Activated CD8-positive, alpha-beta T cell treated with anti-CD3 and anti-CD28 coated beads, Interleukin-2, amount 10 ng/mL, durations not matched to agents 7 days and 5 days (primary cell): ENCODE results near the gene ANKRD13D. TPM values are rescaled to one million over a fixed set of nuclear protein-coding genes. Genes with fewer than 3 reads are reported as not detected.

ENCODE experiments used
- ATAC-seq: fragments of 150-1000 bp; cut with Tn5 transposase; one replicate; pipeline ENCODE4 v1.10.0; 2021; ENCODE audit warnings: moderate library complexity
- CTCF ChIA-PET: fragments of 350-600 bp; sonication (Branson Sonifier 250); formaldehyde crosslinking; loops from one replicate; lab custom pipeline; 2021; ENCODE audit warnings: antibody characterized with exemption; lab: Charles Lee
- POLR2A ChIA-PET: fragments of 350-600 bp; sonication (Branson Sonifier 250); formaldehyde crosslinking; loops from one replicate; lab custom pipeline; 2021; ENCODE audit warnings: antibody characterized with exemption; lab: Charles Lee
- DNase-seq: peaks from one replicate; pipeline ENCODE4 v3.0.0-alpha.2; 2020
- H3K27ac Mint-ChIP-seq: one replicate; pipeline ENCODE4 v1.8.0; 2021; ENCODE audit warnings: mild to moderate bottlenecking, mixed read lengths
- H3K27me3 Mint-ChIP-seq: one replicate; pipeline ENCODE4 v1.8.0; 2021; ENCODE audit warnings: low read depth, mixed read lengths
- H3K36me3 Mint-ChIP-seq: one replicate; pipeline ENCODE4 v1.8.0; 2021; ENCODE audit warnings: low read depth, mixed read lengths
- H3K4me1 Mint-ChIP-seq: one replicate; pipeline ENCODE4 v1.8.0; 2021; ENCODE audit warnings: low read depth, mixed read lengths
- H3K4me3 Mint-ChIP-seq: one replicate; pipeline ENCODE4 v1.8.0; 2021; ENCODE audit warnings: mild to moderate bottlenecking, mixed read lengths
- H3K9me3 Mint-ChIP-seq: one replicate; pipeline ENCODE4 v1.8.0; 2022; ENCODE audit warnings: mixed read lengths; ENCODE audit not compliant: insufficient read depth
- total RNA-seq, 2 experiments: library from RNA; stranded (reverse); gene quantifications; one replicate each; pipeline ENCODE4 v1.2.3, GENCODE V29; 2021

ANKRD13D gene
- total RNA-seq, 2 experiments from 2014 or later: 179 to 189 TPM

DNA sequence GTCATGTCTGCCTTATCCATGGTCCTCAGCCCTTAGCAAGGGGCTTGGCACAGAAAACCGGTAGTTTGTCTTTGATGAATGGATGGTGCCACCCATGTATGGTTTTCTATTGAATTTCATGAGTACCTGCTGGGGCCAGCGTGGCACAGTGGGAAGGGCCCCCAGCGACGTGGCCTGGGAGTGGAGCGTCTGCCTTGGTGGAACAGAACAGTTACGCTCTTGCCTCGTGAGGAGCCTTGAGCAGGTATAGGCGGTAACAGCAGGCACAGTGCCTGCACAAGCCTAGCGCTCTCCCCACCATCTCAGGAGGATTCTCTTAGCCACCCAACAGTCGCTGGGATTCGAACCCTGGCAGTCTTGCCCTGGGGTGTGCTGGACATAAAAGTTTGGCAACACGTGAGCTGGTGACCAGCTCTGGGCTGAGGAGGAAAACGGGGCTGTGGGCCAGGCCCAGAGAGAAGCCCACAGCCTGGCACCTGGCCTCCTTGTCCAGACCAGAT is 11.2 kb downstream of the ANKRD13D start:
- no peak overlapping the region for H3K27ac Mint-ChIP-seq
- peaks cover 53% of the 10 kb centered on the region for H3K36me3 Mint-ChIP-seq
- peaks cover 15% of the 10 kb centered on the region for H3K9me3 Mint-ChIP-seq
- DNase-seq (no peak), ATAC-seq (no peak)
- ChIA-PET POLR2A (interaction anchor here (0.9 to 2.0 kb wide), 5 partner anchors 9 to 38 kb away, joined by 3 to 5 read pairs (median 4); no protein-coding TSS in a partner anchor), CTCF (no interaction called here)
- H3K4me3 Mint-ChIP-seq: no peak overlapping the region
- no peaks in the 10 kb centered on the region for H3K27me3 Mint-ChIP-seq
- H3K4me1 Mint-ChIP-seq: peaks cover 36% of the 10 kb centered on the region

DNA sequence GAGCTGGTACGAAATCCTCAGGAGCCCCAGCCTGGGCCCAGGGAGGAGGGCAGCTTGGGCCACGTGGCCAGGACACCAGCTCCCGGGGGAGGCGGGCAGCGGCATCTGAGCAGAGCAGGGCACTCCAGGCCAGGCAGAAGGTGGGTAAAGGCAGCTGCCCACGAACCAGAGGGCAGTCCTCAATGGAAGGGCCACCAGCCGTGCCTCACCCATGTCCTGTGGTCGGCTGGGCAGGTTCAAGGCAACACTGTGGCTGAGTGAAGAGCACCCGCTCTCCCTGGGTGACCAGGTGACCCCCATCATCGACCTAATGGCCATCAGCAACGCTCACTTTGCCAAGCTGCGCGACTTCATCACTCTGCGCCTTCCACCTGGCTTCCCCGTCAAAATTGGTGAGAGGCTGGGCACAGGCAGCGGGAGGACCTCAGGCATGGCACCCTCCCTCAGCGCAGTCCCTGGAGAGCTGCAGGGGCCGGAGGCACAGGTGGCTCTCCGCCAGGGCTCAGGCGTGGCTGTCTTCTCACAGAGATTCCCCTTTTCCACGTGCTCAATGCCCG is 11.7 kb downstream of the ANKRD13D start:
- peaks cover 48% of the 10 kb centered on the region for H3K36me3 Mint-ChIP-seq
- peaks cover 11% of the 10 kb centered on the region for H3K9me3 Mint-ChIP-seq
- H3K27ac Mint-ChIP-seq: no peak overlapping the region
- CTCF ChIA-PET: no interaction called here
- H3K4me1 Mint-ChIP-seq: peaks cover 34% of the 10 kb centered on the region
- H3K27me3 Mint-ChIP-seq: no peaks in the 10 kb centered on the region
- POLR2A ChIA-PET: interaction anchor here (0.9 to 2.0 kb wide), 5 partner anchors 10 to 39 kb away, joined by 3 to 5 read pairs (median 4); no protein-coding TSS in a partner anchor
- DNase-seq: no peak
- ATAC-seq: no peak
- no peak overlapping the region for H3K4me3 Mint-ChIP-seq

DNA sequence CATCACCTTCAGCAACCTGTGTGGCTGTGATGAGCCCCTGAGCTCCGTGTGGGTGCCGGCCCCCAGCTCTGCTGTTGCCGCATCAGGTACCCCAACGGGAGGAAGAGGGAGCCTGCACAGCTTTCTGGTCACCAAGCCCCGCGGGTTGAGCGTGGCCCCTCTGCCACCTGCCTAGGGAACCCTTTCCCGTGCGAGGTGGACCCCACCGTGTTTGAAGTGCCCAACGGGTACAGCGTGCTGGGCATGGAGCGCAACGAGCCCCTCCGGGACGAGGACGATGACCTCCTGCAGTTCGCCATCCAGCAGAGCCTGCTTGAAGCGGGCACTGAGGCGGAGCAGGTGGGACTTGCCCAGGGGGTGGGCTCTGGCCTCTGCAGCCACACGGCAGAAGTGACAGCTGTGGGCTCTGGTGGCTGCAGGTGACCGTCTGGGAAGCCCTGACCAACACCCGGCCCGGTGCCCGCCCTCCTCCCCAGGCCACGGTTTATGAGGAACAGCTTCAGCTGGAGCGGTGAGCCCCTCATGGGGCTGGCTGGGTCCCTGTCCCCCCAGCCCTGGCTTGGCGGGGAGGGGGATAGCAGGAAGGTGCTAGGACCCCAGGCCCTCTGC is 12.3 kb downstream of the ANKRD13D start:
- Mint-ChIP-seq H3K27ac (no peak overlapping the region), H3K27me3 (no peaks in the 10 kb centered on the region), H3K36me3 (peaks cover 45% of the 10 kb centered on the region), H3K4me3 (no peak overlapping the region), H3K9me3 (peaks cover 6% of the 10 kb centered on the region), H3K4me1 (peaks cover 28% of the 10 kb centered on the region)
- POLR2A ChIA-PET: interaction anchor here (0.9 to 2.0 kb wide), 5 partner anchors 10 to 39 kb away, joined by 3 to 5 read pairs (median 4); partner anchors contain the start of gene ANKRD13D
- DNase-seq (no peak), ATAC-seq (no peak)
- CTCF ChIA-PET: no interaction called here

DNA sequence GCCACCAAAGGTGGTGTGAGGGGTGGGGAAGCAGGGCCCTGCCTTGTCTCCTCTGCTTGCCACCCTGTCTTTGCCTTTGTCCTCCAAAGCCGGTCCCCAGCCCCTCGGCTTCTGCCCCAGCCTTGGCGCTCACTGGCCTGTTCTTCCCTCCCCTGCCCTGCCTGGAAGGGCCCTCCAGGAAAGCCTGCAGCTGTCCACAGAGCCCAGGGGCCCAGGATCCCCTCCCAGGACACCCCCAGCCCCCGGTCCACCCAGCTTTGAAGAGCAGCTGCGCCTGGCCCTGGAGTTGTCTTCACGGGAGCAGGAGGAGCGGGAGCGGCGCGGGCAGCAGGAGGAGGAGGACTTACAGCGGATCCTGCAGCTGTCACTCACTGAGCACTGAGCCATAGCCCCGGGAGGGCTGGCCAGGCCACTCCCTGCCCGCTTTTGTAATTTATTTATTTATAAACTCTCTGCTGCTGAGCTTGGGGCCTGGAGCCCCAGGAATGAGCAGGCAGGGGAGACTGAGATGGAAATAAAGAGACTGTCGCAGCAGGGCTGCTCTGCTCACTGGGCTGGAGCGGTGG is 12.9 kb downstream of the ANKRD13D start:
- POLR2A ChIA-PET: interaction anchor here (1.0 to 2.0 kb wide), 7 partner anchors 9 to 34 kb away, joined by 3 to 11 read pairs (median 4); partner anchors contain the start of gene ANKRD13D
- DNase-seq (no peak), ATAC-seq (no peak)
- Mint-ChIP-seq H3K9me3 (peaks cover under 1% of the 10 kb centered on the region), H3K27me3 (no peaks in the 10 kb centered on the region), H3K4me1 (peaks cover 22% of the 10 kb centered on the region), H3K4me3 (peak overlapping the region; percentile 28), H3K36me3 (peaks cover 39% of the 10 kb centered on the region), H3K27ac (no peak overlapping the region)
- CTCF ChIA-PET: interaction anchor here (1.6 kb wide), 1 partner anchor 49 kb away, joined by 5 read pairs; no protein-coding TSS in a partner anchor

GRCh38 chr11:67302571-67303131 is 13.5 kb downstream of the ANKRD13D start:
- DNase-seq (no peak), ATAC-seq (no peak)
- Mint-ChIP-seq H3K27me3 (no peaks in the 10 kb centered on the region), H3K4me1 (peaks cover 22% of the 10 kb centered on the region), H3K36me3 (peaks cover 35% of the 10 kb centered on the region), H3K9me3 (no peaks in the 10 kb centered on the region), H3K27ac (peak overlapping the region; percentile 43), H3K4me3 (peak overlapping the region; percentile 28)
- POLR2A ChIA-PET: interaction anchor here (0.6 to 1.6 kb wide), 14 partner anchors 9 to 130 kb away, joined by 3 to 11 read pairs (median 4); partner anchors contain the start of gene ANKRD13D
- CTCF ChIA-PET: interaction anchor here (0.7 to 1.6 kb wide), 5 partner anchors 15 to 50 kb away, joined by 3 to 10 read pairs (median 5); no protein-coding TSS in a partner anchor

- POLR2A ChIA-PET: interaction anchor here (0.5 to 1.6 kb wide), 14 partner anchors 10 to 136 kb away, joined by 3 to 11 read pairs (median 4); partner anchors contain the start of gene ANKRD13D
- peaks cover 19% of the 10 kb centered on the region for H3K4me1 Mint-ChIP-seq
- H3K4me3 Mint-ChIP-seq: peak within 1 kb of the TSS; percentile 55
- DNase-seq: peak; percentile 55
- no peaks in the 10 kb centered on the region for H3K9me3 Mint-ChIP-seq
- peak within 1 kb of the TSS; percentile 43 for H3K27ac Mint-ChIP-seq
- no peaks in the 10 kb centered on the region for H3K27me3 Mint-ChIP-seq
- ATAC-seq: peak; percentile 84
- CTCF ChIA-PET: interaction anchor here (0.7 to 1.6 kb wide), 5 partner anchors 14 to 50 kb away, joined by 3 to 10 read pairs (median 5); no protein-coding TSS in a partner anchor
- H3K36me3 Mint-ChIP-seq: peaks cover 28% of the 10 kb centered on the region
Observed at GRCh38 chr11:67303132-67303834, 14.2 kb downstream of the ANKRD13D start, which contains the start of gene SSH3. Gene SSH3, plus strand, starts transcription at chr11:67303530. Its CDS starts 96 bp downstream, at chr11:67303626.

- no peak overlapping the region for H3K27ac Mint-ChIP-seq
- H3K36me3 Mint-ChIP-seq: peaks cover 22% of the 10 kb centered on the region
- H3K4me1 Mint-ChIP-seq: peaks cover 16% of the 10 kb centered on the region
- CTCF ChIA-PET: interaction anchor here (1.1 to 1.6 kb wide), 4 partner anchors 13 to 51 kb away, joined by 4 to 10 read pairs (median 6); no protein-coding TSS in a partner anchor
- H3K27me3 Mint-ChIP-seq: no peaks in the 10 kb centered on the region
- H3K4me3 Mint-ChIP-seq: peak overlapping the region; percentile 55
- DNase-seq (no peak), ATAC-seq (peak; percentile 40)
- POLR2A ChIA-PET: interaction anchor here (1.1 to 1.6 kb wide), 7 partner anchors 10 to 49 kb away, joined by 3 to 11 read pairs (median 4); partner anchors contain the start of gene ANKRD13D
- no peaks in the 10 kb centered on the region for H3K9me3 Mint-ChIP-seq
Observed at GRCh38 chr11:67303835-67304411, 14.8 kb downstream of the ANKRD13D start.

GRCh38 chr11:67304511-67305113 is 15.5 kb downstream of the ANKRD13D start:
- Mint-ChIP-seq H3K9me3 (no peaks in the 10 kb centered on the region), H3K36me3 (peaks cover 24% of the 10 kb centered on the region), H3K4me3 (no peak overlapping the region), H3K4me1 (peaks cover 16% of the 10 kb centered on the region), H3K27me3 (no peaks in the 10 kb centered on the region), H3K27ac (peak overlapping the region; percentile 10)
- ChIA-PET CTCF (interaction anchor here (1.2 to 1.3 kb wide), 2 partner anchors 13 to 42 kb away, joined by 3 to 6 read pairs; no protein-coding TSS in a partner anchor), POLR2A (interaction anchor here (1.4 to 1.6 kb wide), 2 partner anchors 9 to 48 kb away, joined by 3 read pairs; no protein-coding TSS in a partner anchor)
- DNase-seq (no peak), ATAC-seq (no peak)

DNA sequence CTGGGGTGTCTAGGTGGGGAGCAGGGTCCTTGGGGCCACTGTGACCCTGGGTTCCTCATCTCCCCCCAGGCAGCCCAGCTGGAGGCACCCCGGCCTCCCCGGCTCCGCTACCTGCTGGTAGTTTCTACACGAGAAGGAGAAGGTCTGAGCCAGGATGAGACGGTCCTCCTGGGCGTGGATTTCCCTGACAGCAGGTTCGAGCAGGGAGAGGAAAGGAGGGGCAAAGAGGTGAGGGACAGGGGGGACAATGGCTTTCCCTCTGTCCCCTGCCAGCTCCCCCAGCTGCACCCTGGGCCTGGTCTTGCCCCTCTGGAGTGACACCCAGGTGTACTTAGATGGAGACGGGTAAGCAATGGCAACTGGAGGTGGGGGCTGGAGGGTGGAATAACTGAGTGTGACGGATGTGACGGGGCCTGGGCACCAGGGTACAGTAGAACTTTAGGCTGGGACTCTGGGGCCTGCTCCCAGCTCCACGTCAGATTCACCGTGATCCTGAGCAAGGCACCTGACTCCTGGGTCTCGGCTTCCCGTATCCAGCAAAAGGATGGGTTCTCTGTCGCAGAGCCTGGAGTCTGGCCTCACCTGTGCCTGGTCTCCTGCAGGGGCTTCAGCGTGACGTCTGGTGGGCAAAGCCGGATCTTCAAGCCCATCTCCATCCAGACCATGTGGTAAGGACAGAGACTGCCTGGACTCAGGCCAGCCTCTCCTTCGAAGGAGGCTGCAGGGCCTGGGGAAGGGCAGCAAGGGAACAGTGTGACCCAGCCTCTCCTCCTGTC is 17.9 kb downstream of the ANKRD13D start:
- peaks cover 16% of the 10 kb centered on the region for H3K36me3 Mint-ChIP-seq
- CTCF ChIA-PET: interaction anchor here (1.4 to 1.5 kb wide), 2 partner anchors 10 to 11 kb away, joined by 3 to 4 read pairs; no protein-coding TSS in a partner anchor
- DNase-seq (no peak), ATAC-seq (no peak)
- H3K4me3 Mint-ChIP-seq: no peak overlapping the region
- H3K9me3 Mint-ChIP-seq: no peaks in the 10 kb centered on the region
- POLR2A ChIA-PET: no interaction called here
- no peak overlapping the region for H3K27ac Mint-ChIP-seq
- H3K27me3 Mint-ChIP-seq: no peaks in the 10 kb centered on the region
- H3K4me1 Mint-ChIP-seq: peaks cover 19% of the 10 kb centered on the region
